Measurements from ENCODE around the gene AGR2. TPM values are rescaled to one million over a fixed set of nuclear protein-coding genes. Genes with fewer than 3 reads are reported as not detected.

The AGR2 gene
- total RNA-seq, 1 experiment from 2014 or later = 147 TPM

DNA sequence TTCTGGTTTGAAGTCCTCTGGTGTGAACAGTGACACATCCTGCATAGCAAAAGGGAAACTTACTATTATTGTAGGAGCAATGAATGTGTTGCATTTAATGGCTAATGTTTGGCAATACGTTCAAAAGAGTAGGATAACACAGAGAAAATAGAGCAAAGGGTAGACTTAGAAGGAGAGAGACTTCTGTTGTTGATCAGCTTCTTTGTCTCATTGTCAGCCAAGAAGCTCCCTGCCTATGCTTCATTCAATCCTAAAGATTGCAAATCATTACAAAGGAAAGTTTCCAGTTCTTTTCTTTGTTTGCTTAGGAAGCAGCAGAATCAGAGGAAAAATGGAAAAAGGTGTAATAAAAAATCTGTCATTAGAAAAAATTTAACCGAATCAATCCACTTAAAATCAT is 59.2 kb downstream of the AGR2 start:
- H3K27me3 ChIP-seq (ENCODE audit: control insufficient read depth, insufficient read depth, low read length) = no peaks in the 10 kb centered on the region
- ChIA-PET CTCF (no interaction called here), POLR2A (no interaction called here)
- no peaks in the 10 kb centered on the region for H3K36me3 ChIP-seq (ENCODE audit: control insufficient read depth, insufficient read depth, low read length)
- no TSS peak for BruUV-seq (replicated peaks)
- DNase-seq (ENCODE audit: low read depth, low spot score) (no peak), ATAC-seq (no peak)
- no peak overlapping the region for H3K27ac ChIP-seq (ENCODE audit: low read length)
- intact Hi-C loops (cut with micrococcal nuclease; ENCODE audit: unreplicated experiment) = no loop called here
- H3K4me1 ChIP-seq (ENCODE audit: control insufficient read depth, insufficient read depth, low read length) = peaks cover 11% of the 10 kb centered on the region
- H3K4me3 ChIP-seq (ENCODE audit: low read depth in 2 of 2, low read length in 2 of 2) = no peak overlapping the region
- no peaks in the 10 kb centered on the region for H3K9me3 ChIP-seq (ENCODE audit: control insufficient read depth, insufficient read depth, low read depth, low read length)
- in situ Hi-C loops (cut with HindIII; ENCODE audit: low pct_unique_long_range_greater_than_20kb, low sequenced_read_pairs) = no loop called here
- TF ChIP-seq SIN3A (IDR thresholded peaks at IDR 0.05; ENCODE audit: borderline replicate concordance, insufficient read depth, low read depth, low read length) = no peak
- TF ChIP-seq, protein P1, sequence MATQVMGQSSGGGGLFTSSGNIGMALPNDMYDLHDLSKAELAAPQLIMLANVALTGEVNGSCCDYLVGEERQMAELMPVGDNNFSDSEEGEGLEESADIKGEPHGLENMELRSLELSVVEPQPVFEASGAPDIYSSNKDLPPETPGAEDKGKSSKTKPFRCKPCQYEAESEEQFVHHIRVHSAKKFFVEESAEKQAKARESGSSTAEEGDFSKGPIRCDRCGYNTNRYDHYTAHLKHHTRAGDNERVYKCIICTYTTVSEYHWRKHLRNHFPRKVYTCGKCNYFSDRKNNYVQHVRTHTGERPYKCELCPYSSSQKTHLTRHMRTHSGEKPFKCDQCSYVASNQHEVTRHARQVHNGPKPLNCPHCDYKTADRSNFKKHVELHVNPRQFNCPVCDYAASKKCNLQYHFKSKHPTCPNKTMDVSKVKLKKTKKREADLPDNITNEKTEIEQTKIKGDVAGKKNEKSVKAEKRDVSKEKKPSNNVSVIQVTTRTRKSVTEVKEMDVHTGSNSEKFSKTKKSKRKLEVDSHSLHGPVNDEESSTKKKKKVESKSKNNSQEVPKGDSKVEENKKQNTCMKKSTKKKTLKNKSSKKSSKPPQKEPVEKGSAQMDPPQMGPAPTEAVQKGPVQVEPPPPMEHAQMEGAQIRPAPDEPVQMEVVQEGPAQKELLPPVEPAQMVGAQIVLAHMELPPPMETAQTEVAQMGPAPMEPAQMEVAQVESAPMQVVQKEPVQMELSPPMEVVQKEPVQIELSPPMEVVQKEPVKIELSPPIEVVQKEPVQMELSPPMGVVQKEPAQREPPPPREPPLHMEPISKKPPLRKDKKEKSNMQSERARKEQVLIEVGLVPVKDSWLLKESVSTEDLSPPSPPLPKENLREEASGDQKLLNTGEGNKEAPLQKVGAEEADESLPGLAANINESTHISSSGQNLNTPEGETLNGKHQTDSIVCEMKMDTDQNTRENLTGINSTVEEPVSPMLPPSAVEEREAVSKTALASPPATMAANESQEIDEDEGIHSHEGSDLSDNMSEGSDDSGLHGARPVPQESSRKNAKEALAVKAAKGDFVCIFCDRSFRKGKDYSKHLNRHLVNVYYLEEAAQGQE (IDR thresholded peaks at IDR 0.05; ENCODE audit: insufficient read depth in 1 of 2, low read depth in 2 of 2, low read length in 1 of 2) = no peak
- TF ChIP-seq, protein P2, sequence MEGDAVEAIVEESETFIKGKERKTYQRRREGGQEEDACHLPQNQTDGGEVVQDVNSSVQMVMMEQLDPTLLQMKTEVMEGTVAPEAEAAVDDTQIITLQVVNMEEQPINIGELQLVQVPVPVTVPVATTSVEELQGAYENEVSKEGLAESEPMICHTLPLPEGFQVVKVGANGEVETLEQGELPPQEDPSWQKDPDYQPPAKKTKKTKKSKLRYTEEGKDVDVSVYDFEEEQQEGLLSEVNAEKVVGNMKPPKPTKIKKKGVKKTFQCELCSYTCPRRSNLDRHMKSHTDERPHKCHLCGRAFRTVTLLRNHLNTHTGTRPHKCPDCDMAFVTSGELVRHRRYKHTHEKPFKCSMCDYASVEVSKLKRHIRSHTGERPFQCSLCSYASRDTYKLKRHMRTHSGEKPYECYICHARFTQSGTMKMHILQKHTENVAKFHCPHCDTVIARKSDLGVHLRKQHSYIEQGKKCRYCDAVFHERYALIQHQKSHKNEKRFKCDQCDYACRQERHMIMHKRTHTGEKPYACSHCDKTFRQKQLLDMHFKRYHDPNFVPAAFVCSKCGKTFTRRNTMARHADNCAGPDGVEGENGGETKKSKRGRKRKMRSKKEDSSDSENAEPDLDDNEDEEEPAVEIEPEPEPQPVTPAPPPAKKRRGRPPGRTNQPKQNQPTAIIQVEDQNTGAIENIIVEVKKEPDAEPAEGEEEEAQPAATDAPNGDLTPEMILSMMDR (IDR thresholded peaks at IDR 0.05) = no peak
- TF ChIP-seq POLR2AphosphoS5 (IDR thresholded peaks at IDR 0.05; ENCODE audit: low read depth, low read length) = no peak
- no peak for TF ChIP-seq TCF7L2 (IDR thresholded peaks at IDR 0.05; ENCODE audit: low read depth, low read length)

DNA sequence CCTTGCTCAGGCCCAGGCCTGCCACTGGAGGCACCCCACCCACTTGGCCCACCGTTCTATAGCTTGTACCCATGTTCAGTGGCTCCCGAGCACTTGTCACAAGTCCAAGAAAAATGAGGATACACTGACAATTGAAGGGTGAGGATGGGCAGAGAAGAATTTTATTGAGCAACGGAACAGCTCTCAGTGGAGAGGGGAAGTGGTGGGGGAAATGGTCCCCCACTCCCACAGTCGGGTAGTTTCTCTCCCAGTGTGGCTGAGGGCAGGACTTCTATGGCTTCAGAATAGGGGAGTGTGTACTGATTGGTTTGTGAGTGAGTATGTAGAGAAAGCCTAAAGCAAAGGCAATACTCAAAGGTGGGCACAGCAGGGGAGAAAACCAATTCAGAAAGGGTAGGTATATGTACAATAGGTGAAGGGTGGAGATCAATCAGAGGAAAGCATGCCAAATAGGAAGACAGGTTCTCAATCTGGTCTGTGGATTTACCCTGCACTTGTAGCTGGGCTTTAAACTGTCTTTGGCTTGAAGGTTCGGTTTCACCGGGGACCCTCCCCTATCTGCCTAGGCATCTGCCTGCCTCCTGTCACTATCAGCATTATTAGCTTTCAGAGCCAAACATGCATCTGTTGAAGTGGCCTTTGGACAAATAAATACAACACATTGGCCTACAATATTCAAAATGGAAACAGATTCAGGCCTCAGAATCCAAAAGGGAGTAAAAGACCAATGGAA is 60.1 kb downstream of the AGR2 start:
- ATAC-seq = no peak
- ChIA-PET POLR2A (interaction anchor here (0.6 kb wide), 1 partner anchor 640 kb away, joined by 4 read pairs; no protein-coding TSS in a partner anchor), CTCF (no interaction called here)
- Histone ChIP-seq H3K36me3 (ENCODE audit: control insufficient read depth, insufficient read depth, low read length) (no peaks in the 10 kb centered on the region), H3K9me3 (ENCODE audit: control insufficient read depth, insufficient read depth, low read depth, low read length) (no peaks in the 10 kb centered on the region), H3K4me3 (ENCODE audit: low read depth in 2 of 2, low read length in 2 of 2) (no peak overlapping the region), H3K4me1 (ENCODE audit: control insufficient read depth, insufficient read depth, low read length) (peaks cover 16% of the 10 kb centered on the region), H3K27me3 (ENCODE audit: control insufficient read depth, insufficient read depth, low read length) (no peaks in the 10 kb centered on the region), H3K27ac (ENCODE audit: low read length) (no peak overlapping the region)
- in situ Hi-C loops (cut with HindIII; ENCODE audit: low pct_unique_long_range_greater_than_20kb, low sequenced_read_pairs) (no loop called here), intact Hi-C loops (cut with micrococcal nuclease; ENCODE audit: unreplicated experiment) (no loop called here)
- no peak for DNase-seq (ENCODE audit: low read depth, low spot score)
- BruUV-seq (replicated peaks) = no TSS peak
- TF ChIP-seq SIN3A (IDR thresholded peaks at IDR 0.05; ENCODE audit: borderline replicate concordance, insufficient read depth, low read depth, low read length) (no peak), POLR2AphosphoS5 (IDR thresholded peaks at IDR 0.05; ENCODE audit: low read depth, low read length) (no peak), TCF7L2 (IDR thresholded peaks at IDR 0.05; ENCODE audit: low read depth, low read length) (no peak)
- TF ChIP-seq, protein P2 (IDR thresholded peaks at IDR 0.05) = no peak
- TF ChIP-seq, protein P1 (IDR thresholded peaks at IDR 0.05; ENCODE audit: insufficient read depth in 1 of 2, low read depth in 2 of 2, low read length in 1 of 2) = no peak

All from Panc1 (cell line).